Sigmoid colon (tissue), 7 donors: ENCODE measurements around the gene CRYBG3. TPM values are rescaled to one million over a fixed set of nuclear protein-coding genes. Genes with fewer than 3 reads are reported as not detected.

ENCODE experiments used
- DNase-seq: peaks from one replicate; pipeline ENCODE4 v3.0.0-alpha.2; 2019
- H3K27ac ChIP-seq, 4 donors: fragments of 200-600 bp; sonication (generic); one replicate each; pipeline ENCODE4 v1.5.1; 2016 to 2019; ENCODE audit warnings: mild to moderate bottlenecking in 1 of 4
- H3K27me3 ChIP-seq, 3 donors: fragments of 200-600 bp; sonication (generic); one replicate each; pipeline ENCODE4 v1.5.1; 2019; ENCODE audit warnings: mild to moderate bottlenecking in 1 of 3
- H3K36me3 ChIP-seq, 4 donors: fragments of 200-600 bp; sonication (generic); one replicate each; pipeline ENCODE4 v1.5.1; 2016 to 2019
- H3K4me1 ChIP-seq, 4 donors: fragments of 200-600 bp; sonication (generic); one replicate each; pipeline ENCODE4 v1.5.1; 2017 to 2019
- H3K4me3 ChIP-seq, 4 donors: fragments of 200-600 bp; sonication (generic); one replicate each; pipeline ENCODE4 v1.5.1; 2017 to 2019; ENCODE audit warnings: mild to moderate bottlenecking in 2 of 4, moderate library complexity in 1 of 4
- H3K9me3 ChIP-seq, 4 donors: fragments of 200-600 bp in 3 of 4; sonication (generic) in 3 of 4; one replicate each; pipeline versions ENCODE4 v1.5.1 to v1.6.1; 2013 to 2019
- CTCF ChIP-seq, 4 experiments: fragments of 450-650 bp in 3 of 4; fragments of 200-600 bp in 1 of 4; IDR thresholded peaks; one replicate each; pipeline ENCODE4 v1.5.1; 2016 to 2019; ENCODE audit warnings: antibody characterized with exemption in 4 of 4, mild to moderate bottlenecking in 3 of 4, moderate library complexity in 2 of 4
- EP300 ChIP-seq, 4 donors: sonication (generic); formaldehyde crosslinking; IDR thresholded peaks; one replicate each; pipeline ENCODE4 v1.6.1; 2017; ENCODE audit warnings: antibody characterized with exemption in 4 of 4
- POLR2A ChIP-seq, 2 donors: fragments of 450-650 bp; IDR thresholded peaks; one replicate each; pipeline ENCODE4 v1.6.1; 2016; ENCODE audit warnings: antibody characterized with exemption in 2 of 2, mild to moderate bottlenecking in 2 of 2, moderate library complexity in 2 of 2
- POLR2AphosphoS5 ChIP-seq, 4 donors: sonication (generic); formaldehyde crosslinking; IDR thresholded peaks; one replicate each; pipeline ENCODE4 v1.6.1; 2017; ENCODE audit warnings: antibody characterized with exemption in 4 of 4
- WGBS, 2 donors: extraction: QIAGEN DNeasy Blood & Tissue Kit; methylation state at CpG; one replicate each; pipeline ENCODE4 v1.1.7; 2013; 5-methylcytosine and 5-hydroxymethylcytosine counted together
- intact Hi-C: fragments of 100-400 bp; cut with DNase I; formaldehyde crosslinking; loops from one replicate; pipeline ENCODE4 v1.15.1; 2023
- polyA plus RNA-seq, 3 donors: library from polyadenylated mRNA; stranded (reverse); fragments of 200-250 nt; gene quantifications; one replicate each; pipeline ENCODE4 v1.2.3, GENCODE V29; 2013
- total RNA-seq, 4 donors: library from RNA; depleted of rRNA; stranded (reverse); fragments of >200 nt; gene quantifications; one replicate each; pipeline ENCODE4 v1.1.0, GENCODE V29; 2016
- donor health status: healthy with polysubstance abuse.
- donor health status: Bipolar disorder and iron deficiency.
- donor health status: healthy.

CRYBG3 gene
- total and polyA plus RNA-seq, 7 donors: 3.0 to 60.2 (median 37.8) TPM

GRCh38 chr3:97860364-97860763 lies 38.6 kb downstream of the CRYBG3 start:
- Histone ChIP-seq H3K36me3 (peaks cover 0 to 11% (median 0%) of the 10 kb centered on the region in 4 donors), H3K4me1 (peaks cover 0 to 17% (median 5%) of the 10 kb centered on the region in 4 donors), H3K4me3 (no peak overlapping the region), H3K27ac (no peak overlapping the region), H3K27me3 (no peaks in the 10 kb centered on the region), H3K9me3 (no peaks in the 10 kb centered on the region)
- TF ChIP-seq EP300 (IDR thresholded peaks at IDR 0.05) (no peak), CTCF (IDR thresholded peaks at IDR 0.05) (no peak), POLR2AphosphoS5 (IDR thresholded peaks at IDR 0.05) (no peak), POLR2A (IDR thresholded peaks at IDR 0.05) (no peak)
- intact Hi-C loops: no loop called here
- WGBS, 2 donors: 93 to 96% methylated on average over 2 of the region's 2 CpGs
- no peak for DNase-seq

GRCh38 chr3:97862582-97862981 lies 40.8 kb downstream of the CRYBG3 start:
- no peaks in the 10 kb centered on the region for H3K9me3 ChIP-seq
- H3K4me3 ChIP-seq: no peak overlapping the region
- 97% methylated on average over 1 of the region's 1 CpG for WGBS, 2 donors
- intact Hi-C loops: no loop called here
- TF ChIP-seq POLR2A (IDR thresholded peaks at IDR 0.05) (no peak), CTCF (IDR thresholded peaks at IDR 0.05) (no peak), POLR2AphosphoS5 (IDR thresholded peaks at IDR 0.05) (no peak), EP300 (IDR thresholded peaks at IDR 0.05) (no peak)
- no peak for DNase-seq
- H3K27ac ChIP-seq: peak overlapping the region in 2 of 4 donors; percentile 6 to 58
- peaks cover 0 to 11% (median 0%) of the 10 kb centered on the region in 4 donors for H3K36me3 ChIP-seq
- peaks cover 0 to 17% (median 5%) of the 10 kb centered on the region in 4 donors for H3K4me1 ChIP-seq
- H3K27me3 ChIP-seq: no peaks in the 10 kb centered on the region

GRCh38 chr3:97863031-97863430 lies 41.2 kb downstream of the CRYBG3 start:
- peaks cover 0 to 11% (median 0%) of the 10 kb centered on the region in 4 donors for H3K36me3 ChIP-seq
- peak overlapping the region in 2 of 4 donors; percentile 6 to 58 for H3K27ac ChIP-seq
- no peak overlapping the region for H3K4me3 ChIP-seq
- 89 to 94% methylated on average over 1 of the region's 1 CpG for WGBS, 2 donors
- H3K27me3 ChIP-seq: no peaks in the 10 kb centered on the region
- TF ChIP-seq POLR2A (IDR thresholded peaks at IDR 0.05) (no peak), CTCF (IDR thresholded peaks at IDR 0.05) (no peak), EP300 (IDR thresholded peaks at IDR 0.05) (no peak), POLR2AphosphoS5 (IDR thresholded peaks at IDR 0.05) (no peak)
- H3K9me3 ChIP-seq: no peaks in the 10 kb centered on the region
- H3K4me1 ChIP-seq: peaks cover 0 to 17% (median 5%) of the 10 kb centered on the region in 4 donors
- DNase-seq: no peak
- intact Hi-C loops: no loop called here

GRCh38 chr3:97863775-97864174 lies 42.0 kb downstream of the CRYBG3 start:
- 86 to 95% methylated on average over 3 of the region's 3 CpGs for WGBS, 2 donors
- TF ChIP-seq POLR2AphosphoS5 (IDR thresholded peaks at IDR 0.05): no peak
- no peak for TF ChIP-seq POLR2A (IDR thresholded peaks at IDR 0.05)
- TF ChIP-seq EP300 (IDR thresholded peaks at IDR 0.05): no peak
- TF ChIP-seq CTCF (IDR thresholded peaks at IDR 0.05): no peak
- Histone ChIP-seq H3K4me3 (no peak overlapping the region), H3K36me3 (peaks cover 0 to 11% (median 0%) of the 10 kb centered on the region in 4 donors), H3K27me3 (no peaks in the 10 kb centered on the region), H3K4me1 (peaks cover 0 to 17% (median 5%) of the 10 kb centered on the region in 4 donors), H3K9me3 (no peaks in the 10 kb centered on the region), H3K27ac (peak overlapping the region in 2 of 4 donors; percentile 6 to 58)
- no peak for DNase-seq
- intact Hi-C loops: no loop called here

- TF ChIP-seq POLR2A (IDR thresholded peaks at IDR 0.05) (no peak), POLR2AphosphoS5 (IDR thresholded peaks at IDR 0.05) (no peak), EP300 (IDR thresholded peaks at IDR 0.05) (no peak), CTCF (IDR thresholded peaks at IDR 0.05) (no peak)
- Histone ChIP-seq H3K27ac (peak overlapping the region in 1 of 4 donors; percentile 36), H3K4me3 (no peak overlapping the region), H3K27me3 (no peaks in the 10 kb centered on the region), H3K9me3 (no peaks in the 10 kb centered on the region), H3K36me3 (peaks cover 0 to 19% (median 0%) of the 10 kb centered on the region in 4 donors), H3K4me1 (peaks cover 0 to 7% (median 0%) of the 10 kb centered on the region in 4 donors)
- WGBS, 2 donors: 79% methylated on average over 3 of the region's 3 CpGs
- DNase-seq: no peak
- intact Hi-C loops: no loop called here
These were observed 49.4 kb downstream of the CRYBG3 start for GRCh38 chr3:97871186-97871585.
